ENCODE measurements around the gene FZD10. TPM values are rescaled to one million over a fixed set of nuclear protein-coding genes. Genes with fewer than 3 reads are reported as not detected.

The FZD10 gene
- total RNA-seq, 1 donor from 2014 or later, result not detected

GRCh38 chr12:130141901-130142683, 20.2 kb upstream of the FZD10 start:
- H3K27ac Mint-ChIP-seq (ENCODE audit: unreplicated experiment), result no peak overlapping the region
- H3K9me3 Mint-ChIP-seq (ENCODE audit: unreplicated experiment), result no peaks in the 10 kb centered on the region
- H3K27me3 Mint-ChIP-seq (ENCODE audit: unreplicated experiment), result no peaks in the 10 kb centered on the region
- DNase-seq (ENCODE audit: extremely low spot score, unreplicated experiment), result no peak
- TF ChIP-seq, protein P1, sequence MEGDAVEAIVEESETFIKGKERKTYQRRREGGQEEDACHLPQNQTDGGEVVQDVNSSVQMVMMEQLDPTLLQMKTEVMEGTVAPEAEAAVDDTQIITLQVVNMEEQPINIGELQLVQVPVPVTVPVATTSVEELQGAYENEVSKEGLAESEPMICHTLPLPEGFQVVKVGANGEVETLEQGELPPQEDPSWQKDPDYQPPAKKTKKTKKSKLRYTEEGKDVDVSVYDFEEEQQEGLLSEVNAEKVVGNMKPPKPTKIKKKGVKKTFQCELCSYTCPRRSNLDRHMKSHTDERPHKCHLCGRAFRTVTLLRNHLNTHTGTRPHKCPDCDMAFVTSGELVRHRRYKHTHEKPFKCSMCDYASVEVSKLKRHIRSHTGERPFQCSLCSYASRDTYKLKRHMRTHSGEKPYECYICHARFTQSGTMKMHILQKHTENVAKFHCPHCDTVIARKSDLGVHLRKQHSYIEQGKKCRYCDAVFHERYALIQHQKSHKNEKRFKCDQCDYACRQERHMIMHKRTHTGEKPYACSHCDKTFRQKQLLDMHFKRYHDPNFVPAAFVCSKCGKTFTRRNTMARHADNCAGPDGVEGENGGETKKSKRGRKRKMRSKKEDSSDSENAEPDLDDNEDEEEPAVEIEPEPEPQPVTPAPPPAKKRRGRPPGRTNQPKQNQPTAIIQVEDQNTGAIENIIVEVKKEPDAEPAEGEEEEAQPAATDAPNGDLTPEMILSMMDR (IDR thresholded peaks at IDR 0.05), result no peak
- H3K36me3 Mint-ChIP-seq (ENCODE audit: unreplicated experiment), result no peaks in the 10 kb centered on the region
- H3K4me3 Mint-ChIP-seq (ENCODE audit: unreplicated experiment), result no peak overlapping the region
- H3K4me1 Mint-ChIP-seq (ENCODE audit: unreplicated experiment), result no peaks in the 10 kb centered on the region

- H3K4me3 Mint-ChIP-seq (ENCODE audit: unreplicated experiment), result no peak overlapping the region
- no peaks in the 10 kb centered on the region for H3K36me3 Mint-ChIP-seq (ENCODE audit: unreplicated experiment)
- no peak for DNase-seq (ENCODE audit: extremely low spot score, unreplicated experiment)
- TF ChIP-seq, protein P1 (IDR thresholded peaks at IDR 0.05), result no peak
- H3K27ac Mint-ChIP-seq (ENCODE audit: unreplicated experiment), result no peak overlapping the region
- H3K4me1 Mint-ChIP-seq (ENCODE audit: unreplicated experiment), result no peaks in the 10 kb centered on the region
- no peaks in the 10 kb centered on the region for H3K9me3 Mint-ChIP-seq (ENCODE audit: unreplicated experiment)
- no peaks in the 10 kb centered on the region for H3K27me3 Mint-ChIP-seq (ENCODE audit: unreplicated experiment)
These were observed 19.5 kb upstream of the FZD10 start for GRCh38 chr12:130142736-130143135.

DNA sequence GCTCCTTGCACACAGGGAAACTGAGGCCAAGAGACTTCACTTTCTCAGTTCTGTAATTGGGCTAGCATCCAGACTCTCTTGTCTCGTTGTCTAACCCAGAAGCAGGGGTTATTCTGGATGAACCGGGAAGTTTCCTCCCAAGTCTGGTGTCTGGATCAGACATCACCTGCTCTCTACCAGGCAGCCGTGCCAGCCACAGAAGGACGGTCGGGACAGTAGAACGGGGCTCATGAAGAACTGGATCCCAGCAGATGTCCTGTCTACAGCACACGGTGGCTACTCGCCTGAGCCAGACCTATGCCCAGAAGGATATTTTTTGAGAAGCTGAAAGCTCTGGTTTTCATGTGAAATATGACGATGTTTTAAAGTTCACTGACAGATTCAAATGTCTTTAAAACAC, 19.1 kb upstream of the FZD10 start:
- Mint-ChIP-seq H3K4me3 (ENCODE audit: unreplicated experiment) (no peak overlapping the region), H3K4me1 (ENCODE audit: unreplicated experiment) (no peaks in the 10 kb centered on the region), H3K36me3 (ENCODE audit: unreplicated experiment) (no peaks in the 10 kb centered on the region), H3K27ac (ENCODE audit: unreplicated experiment) (no peak overlapping the region), H3K27me3 (ENCODE audit: unreplicated experiment) (no peaks in the 10 kb centered on the region), H3K9me3 (ENCODE audit: unreplicated experiment) (no peaks in the 10 kb centered on the region)
- DNase-seq (ENCODE audit: extremely low spot score, unreplicated experiment), result no peak
- TF ChIP-seq, protein P1 (IDR thresholded peaks at IDR 0.05), result no peak

DNA sequence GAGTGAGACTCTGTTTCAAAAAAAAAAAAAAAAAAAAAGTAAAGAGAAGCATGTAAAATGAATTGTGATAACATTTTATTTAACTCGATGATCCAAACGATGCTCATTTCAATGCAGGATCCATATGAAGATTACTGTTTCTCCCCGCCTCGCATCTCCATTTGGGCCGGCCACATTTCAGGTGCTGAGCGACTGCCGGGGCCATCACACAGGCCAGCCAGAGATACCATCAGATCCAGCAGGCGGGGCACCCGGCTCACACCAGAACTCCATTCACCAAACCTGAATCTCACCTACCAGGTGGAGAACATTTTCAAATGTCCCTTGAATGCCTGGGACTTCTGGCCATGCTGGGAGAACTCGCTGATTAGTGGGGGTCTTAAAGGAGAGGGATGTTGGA, 18.0 kb upstream of the FZD10 start:
- no peaks in the 10 kb centered on the region for H3K36me3 Mint-ChIP-seq (ENCODE audit: unreplicated experiment)
- no peaks in the 10 kb centered on the region for H3K27me3 Mint-ChIP-seq (ENCODE audit: unreplicated experiment)
- H3K9me3 Mint-ChIP-seq (ENCODE audit: unreplicated experiment), result no peaks in the 10 kb centered on the region
- DNase-seq (ENCODE audit: extremely low spot score, unreplicated experiment), result no peak
- TF ChIP-seq, protein P1 (IDR thresholded peaks at IDR 0.05), result no peak
- H3K27ac Mint-ChIP-seq (ENCODE audit: unreplicated experiment), result no peak overlapping the region
- H3K4me3 Mint-ChIP-seq (ENCODE audit: unreplicated experiment), result no peak overlapping the region
- H3K4me1 Mint-ChIP-seq (ENCODE audit: unreplicated experiment), result no peaks in the 10 kb centered on the region

DNA sequence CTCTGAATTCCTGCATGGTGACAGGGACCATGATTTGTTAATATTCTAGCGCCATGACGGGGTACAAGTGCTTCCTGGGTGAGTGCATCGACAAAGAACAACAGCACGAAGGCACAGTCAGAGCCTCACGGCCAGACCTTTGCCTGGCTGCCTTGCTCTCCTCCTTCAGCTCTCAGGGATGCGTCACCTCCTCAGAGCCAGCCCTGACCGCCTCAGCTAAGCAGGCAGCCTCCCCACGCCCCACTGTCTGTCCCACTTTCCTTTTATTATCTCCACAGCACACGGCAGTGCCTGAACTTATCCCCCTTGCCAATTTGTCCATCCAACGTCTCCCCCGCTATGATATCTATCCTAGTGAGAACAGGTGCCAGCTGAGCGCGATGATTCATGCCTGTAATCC, 16.5 kb upstream of the FZD10 start:
- H3K27me3 Mint-ChIP-seq (ENCODE audit: unreplicated experiment), result no peaks in the 10 kb centered on the region
- H3K27ac Mint-ChIP-seq (ENCODE audit: unreplicated experiment), result no peak overlapping the region
- H3K4me3 Mint-ChIP-seq (ENCODE audit: unreplicated experiment), result no peak overlapping the region
- H3K36me3 Mint-ChIP-seq (ENCODE audit: unreplicated experiment), result no peaks in the 10 kb centered on the region
- TF ChIP-seq, protein P1 (IDR thresholded peaks at IDR 0.05), result no peak
- no peak for DNase-seq (ENCODE audit: extremely low spot score, unreplicated experiment)
- no peaks in the 10 kb centered on the region for H3K4me1 Mint-ChIP-seq (ENCODE audit: unreplicated experiment)
- H3K9me3 Mint-ChIP-seq (ENCODE audit: unreplicated experiment), result no peaks in the 10 kb centered on the region
